HG03103 (cell line): Measurements from ENCODE around the gene ING3.

Experiments
- ATAC-seq: cut with Tn5 transposase; IDR thresholded peaks from one replicate; pipeline ENCODE4 v1.9.1; 2021; ENCODE audit warnings: low read depth; ENCODE audit not compliant: unreplicated experiment

ING3 gene

DNA sequence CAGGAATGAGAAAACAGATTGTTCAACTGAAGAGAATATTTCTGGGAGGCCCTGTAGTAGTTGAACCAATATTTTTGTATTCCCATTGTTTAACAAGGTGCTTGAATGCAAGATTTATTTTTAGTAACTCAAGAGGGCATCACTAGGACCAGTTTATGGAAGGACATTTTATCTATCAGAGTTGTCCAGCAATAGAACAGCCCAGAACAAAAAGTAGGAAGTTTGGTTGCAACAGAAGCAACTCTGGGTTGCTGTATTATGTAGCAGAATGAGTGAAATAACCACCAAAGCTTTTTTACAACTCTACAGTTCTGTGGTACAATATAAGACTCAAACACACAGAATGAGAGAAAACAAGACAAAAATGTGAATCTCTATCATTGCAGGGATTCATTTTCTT is 72.6 kb downstream of the ING3 start:
- no peak for ATAC-seq

DNA sequence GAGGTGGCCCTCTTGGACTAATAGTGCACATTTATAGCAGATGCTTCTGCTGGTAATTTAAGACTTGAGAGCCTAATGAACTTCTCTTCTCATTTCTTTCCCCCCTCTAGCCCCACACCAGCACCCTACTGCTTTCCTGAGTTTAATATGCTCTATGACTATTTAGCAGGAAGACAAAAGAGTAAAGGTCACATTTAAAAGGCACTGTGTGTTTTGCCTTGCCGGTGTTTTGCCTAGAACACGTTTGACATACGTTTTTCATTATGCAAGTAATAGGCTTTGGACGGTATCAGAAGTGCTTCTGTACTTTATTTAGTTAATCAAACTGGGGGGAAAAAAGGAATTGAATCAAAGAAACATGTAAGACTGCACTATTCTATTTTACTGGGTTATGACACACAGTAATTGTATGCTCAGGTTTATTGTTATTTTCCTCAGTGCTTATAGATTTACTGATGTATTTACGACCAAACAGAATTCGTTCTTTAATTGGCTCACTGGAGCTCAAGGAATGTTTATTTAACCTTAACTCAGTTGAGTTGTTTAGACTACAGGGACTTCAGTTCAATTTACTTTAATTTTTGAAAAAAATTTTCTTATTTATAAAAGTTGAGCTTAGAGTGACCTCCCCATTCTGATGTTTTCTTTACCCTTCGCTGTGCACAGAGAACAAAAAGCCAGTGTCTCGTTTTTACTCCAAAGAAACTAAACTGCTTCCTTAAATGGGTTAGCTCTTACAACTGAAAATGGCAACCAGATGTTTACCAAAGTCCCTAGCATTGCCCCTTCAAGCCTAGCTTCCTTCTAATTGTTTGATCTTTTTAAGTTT is 73.3 kb downstream of the ING3 start:
- no peak for ATAC-seq

DNA sequence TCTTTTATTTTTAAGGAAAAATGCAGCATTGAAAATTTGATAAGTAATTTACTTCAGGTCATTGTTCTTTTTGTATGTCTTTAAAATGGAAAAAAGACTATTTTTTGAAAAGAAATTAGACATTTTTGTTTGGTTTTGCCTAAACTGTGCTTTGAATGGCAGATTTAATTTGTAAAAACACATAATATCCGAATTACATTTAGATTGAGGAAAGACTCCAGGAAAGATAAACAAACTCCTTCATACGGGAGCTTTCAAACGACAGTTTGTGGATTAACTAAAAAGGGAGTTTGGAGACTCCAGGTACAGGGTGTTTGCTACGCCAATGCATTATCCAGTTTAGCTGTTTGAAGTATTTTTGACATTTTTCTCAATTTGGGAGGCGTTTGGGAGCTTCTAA is 74.0 kb downstream of the ING3 start:
- no peak for ATAC-seq

DNA sequence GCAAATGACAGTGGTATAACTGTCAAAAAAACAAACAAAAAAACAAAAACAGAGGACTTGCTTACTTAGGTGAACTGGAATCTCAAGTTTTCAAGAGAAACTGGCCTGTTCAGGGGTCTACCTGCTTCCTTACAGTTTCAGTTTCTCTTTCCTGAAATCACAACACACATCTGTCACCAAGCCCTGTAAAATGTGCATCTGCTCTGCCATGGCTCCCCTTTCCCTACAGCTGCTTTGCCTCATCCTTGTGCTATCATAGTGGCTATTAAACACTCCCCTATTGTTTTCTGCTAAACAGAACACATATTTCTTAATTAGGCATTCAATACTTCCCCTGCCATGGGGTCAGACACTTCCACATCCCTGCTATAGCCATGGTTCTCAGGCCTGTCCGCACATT is 75.6 kb downstream of the ING3 start:
- no peak for ATAC-seq

DNA sequence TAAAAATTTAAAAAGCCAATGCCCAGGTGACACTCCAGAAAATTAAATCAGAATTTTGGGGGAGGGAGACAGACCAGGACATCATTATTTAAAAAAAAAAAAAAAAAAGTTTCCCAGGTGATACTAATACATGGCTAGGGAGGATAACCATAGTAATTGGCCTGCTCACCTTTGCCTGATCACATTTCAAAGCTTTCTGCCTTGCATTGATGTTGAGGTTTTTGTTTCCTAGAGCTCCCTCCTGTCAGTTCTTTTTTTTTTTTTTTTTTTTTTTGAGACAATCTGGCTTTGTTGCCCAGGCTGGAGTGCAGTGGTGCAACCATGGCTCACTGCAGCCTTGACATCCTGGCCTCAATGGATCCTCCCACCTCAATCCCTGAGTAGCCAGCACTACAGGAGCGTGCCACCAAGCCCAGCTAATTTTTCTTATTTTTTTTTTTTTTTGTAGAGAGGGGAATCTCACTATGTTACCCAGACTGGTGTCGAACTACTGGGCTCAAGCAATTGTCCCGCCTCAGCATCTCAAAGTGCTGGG is 76.1 kb downstream of the ING3 start:
- ATAC-seq, result no peak
